Heart left ventricle (tissue), 16 donors: ENCODE results near the gene CKS1B. TPM values are rescaled to one million over a fixed set of nuclear protein-coding genes. Genes with fewer than 3 reads are reported as not detected.
"Not testable (repeated sequence)": the region's sequence is repeated elsewhere in the genome, so short reads cannot be mapped to it uniquely, and the experiment has no call there.

ENCODE experiments used
- ATAC-seq, 4 donors: fragments of 200-7000 bp; cut with Tn5 transposase; one replicate each; pipeline ENCODE4 v1.9.1; 2020 to 2022; ENCODE audit warnings: moderate library complexity in 4 of 4, mild to moderate bottlenecking in 3 of 4, moderate number of reproducible peaks in 1 of 4
- DNase-seq, 5 donors: peaks; one replicate each; pipeline ENCODE4 v3.0.0-alpha.2; 2020
- H3K27ac ChIP-seq, 12 donors: fragments of 200-600 bp; sonication (generic) in 4 of 12; one replicate each; pipeline versions ENCODE4 v1.5.0 to v1.8.0; 2016 to 2022; ENCODE audit warnings: mild to moderate bottlenecking in 2 of 12
- H3K27me3 ChIP-seq, 9 donors: fragments of 200-600 bp; sonication (generic) in 2 of 9; one replicate each; pipeline versions ENCODE4 v1.5.1 to v1.8.0; 2016 to 2022; ENCODE audit warnings: mild to moderate bottlenecking in 3 of 9
- H3K36me3 ChIP-seq, 9 donors: fragments of 200-600 bp; sonication (generic) in 2 of 9; one replicate each; pipeline versions ENCODE4 v1.5.0 to v1.8.0; 2018 to 2022; ENCODE audit warnings: mild to moderate bottlenecking in 2 of 9
- H3K4me1 ChIP-seq, 12 donors: fragments of 200-600 bp; sonication (generic) in 4 of 12; one replicate each; pipeline versions ENCODE4 v1.5.0 to v1.8.0; 2016 to 2022; ENCODE audit warnings: mild to moderate bottlenecking in 3 of 12
- H3K4me3 ChIP-seq, 12 donors: fragments of 200-600 bp; sonication (generic) in 4 of 12; one replicate each; pipeline versions ENCODE4 v1.5.0 to v1.8.0; 2017 to 2022; ENCODE audit warnings: mild to moderate bottlenecking in 9 of 12, moderate library complexity in 4 of 12
- H3K9me3 ChIP-seq, 12 donors: fragments of 200-600 bp; sonication (generic) in 4 of 12; one replicate each; pipeline versions ENCODE4 v1.5.0 to v1.8.0; 2016 to 2022; ENCODE audit warnings: mild to moderate bottlenecking in 1 of 12
- CTCF ChIP-seq, 12 donors: fragments of 200-600 bp; sonication (generic) in 4 of 12; IDR thresholded peaks; one replicate each; pipeline versions ENCODE4 v1.5.0 to v1.8.0; 2018 to 2022; ENCODE audit warnings: antibody characterized with exemption in 12 of 12, mild to moderate bottlenecking in 5 of 12
- POLR2A ChIP-seq, 2 donors: fragments of 450-650 bp; IDR thresholded peaks; one replicate each; pipeline ENCODE4 v1.6.1; 2017; ENCODE audit warnings: antibody characterized with exemption in 2 of 2, mild to moderate bottlenecking in 2 of 2, moderate library complexity in 2 of 2
- WGBS, 4 donors: extraction: QIAGEN DNeasy Blood & Tissue Kit in 2 of 4; methylation state at CpG; one replicate each; pipeline versions ENCODE4 v1.1.5 to v1.1.7; 2013 to 2018; 5-methylcytosine and 5-hydroxymethylcytosine counted together
- intact Hi-C, 10 donors: fragments of 100-400 bp; cut with DNase I; formaldehyde crosslinking; loops; one replicate each; pipeline versions ENCODE4 v1.11.1 to v1.14.2; 2022
- polyA plus RNA-seq, 2 donors: library from polyadenylated mRNA; stranded (reverse); fragments of 200-250 nt; gene quantifications; one replicate each; pipeline ENCODE4 v1.2.3, GENCODE V29; 2013
- total RNA-seq, 9 donors: library from RNA; depleted of rRNA in 2 of 9; stranded (reverse); fragments of >200 nt in 2 of 9; fragmentation: NEBNext Ultra II Directional in 3 of 9; extraction: Animal tissue kit (Norgen Biotek cat#: 25700) in 3 of 9; gene quantifications; one replicate each; pipeline versions ENCODE4 v1.1.0 to v1.2.4, GENCODE V29; 2016 to 2023
- donor health status: ischemic (EF 13 %, LVEDD 7.1; RV severe dilation, severe dysfunction).
- donor health status: healthy with polysubstance abuse.
- donor health status: DM: no; HTN: yes; CAD: no.
- donor health status: DM: no; HTN: no; CAD: no.
- donor health status: ischemic (EF 25% LVEDD 6.9; RV normal size, moderate dysfunction).
- donor health status: ischemic (EF 25% LVEDD 5.7; RV mildly dilated, moderate dysfunction).
- donor health status: healthy.
- donor health status: DM: yes; HTN: yes; CAD: no.
- donor health status: ischemic (EF 35%, LVEDD 5.7; RV mildly dilated, moderate dysfunction).
- donor health status: nonischemic (EF 11% LVEDD 7.7; RV severe dilation, severe dysfunction).
- donor health status: DM: yes; HTN: yes; CAD: no.
- donor health status: PGD.
- donor health status: ischemic (EF 29% LVEDD 5.4; RV normal size, mild dysfunction).
- donor health status: nonischemic (EF 23%, LVEDD 6.1; RV moderate dilation, normal function).

The CKS1B gene
- total and polyA plus RNA-seq, 11 donors: 6.8 to 48.9 (median 16.7) TPM

- TF ChIP-seq CTCF (IDR thresholded peaks at IDR 0.05) (no peak), POLR2A (IDR thresholded peaks at IDR 0.05) (peak in 1 of 2 donors; percentile 56)
- Histone ChIP-seq H3K27me3 (no peaks in the 10 kb centered on the region), H3K36me3 (peaks cover 0 to 29% (median 15%) of the 10 kb centered on the region in 9 donors), H3K4me3 (peak within 1 kb of the TSS; percentile 43 to 87 (median 71)), H3K9me3 (no peaks in the 10 kb centered on the region), H3K27ac (peak within 1 kb of the TSS in 11 of 12 donors; percentile 48 to 82 (median 76)), H3K4me1 (peaks cover 3 to 28% (median 14%) of the 10 kb centered on the region in 12 donors)
- 0 to 1% (median 1%) methylated on average over 26 of the region's 26 CpGs for WGBS, 4 donors
- ATAC-seq (peak; percentile 100), DNase-seq (peak; percentile 95 to 99 (median 97))
- intact Hi-C loops: loop anchor here in 2 of 10 donors (1.0 to 2.0 kb wide), 2 partner anchors 9 to 18 kb away; partner anchors contain the start of gene CKS1B (in 1 of the 2)
These were observed 8.6 kb downstream of the CKS1B start, which contains the start of gene FLAD1 for GRCh38 chr1:154982897-154983648. Gene FLAD1, plus strand, starts transcription at chr1:154983344. Its CDS starts 351 bp downstream, at chr1:154983695.

DNA sequence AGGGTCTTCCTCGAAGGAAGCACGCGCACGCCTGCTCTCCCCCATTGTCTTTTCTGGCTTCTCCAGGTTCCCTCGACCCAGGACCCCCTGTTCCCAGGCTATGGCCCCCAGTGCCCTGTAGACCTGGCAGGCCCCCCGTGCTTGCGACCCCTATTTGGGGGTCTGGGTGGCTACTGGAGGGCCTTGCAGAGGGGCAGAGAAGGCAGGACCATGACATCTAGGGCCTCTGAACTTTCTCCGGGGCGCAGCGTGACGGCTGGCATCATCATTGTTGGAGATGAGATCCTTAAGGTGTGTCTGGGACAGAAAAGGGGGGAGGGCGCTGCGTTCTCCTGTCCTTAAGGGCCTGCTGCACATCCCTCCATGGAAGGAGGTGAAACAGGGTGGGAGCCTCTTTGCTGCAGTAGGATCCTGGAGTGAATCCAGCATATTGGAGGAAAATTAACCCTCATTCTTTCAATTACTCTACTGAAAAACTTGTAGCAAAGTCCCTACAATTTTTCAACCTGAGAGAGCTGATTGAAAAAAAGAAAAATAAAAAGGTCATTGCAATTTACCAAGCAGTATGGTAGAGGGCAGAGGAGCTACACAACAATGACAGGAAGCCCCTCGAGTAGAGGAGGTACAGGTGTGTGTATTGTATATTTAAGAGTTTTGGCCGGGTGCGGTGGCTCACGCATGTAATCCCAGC is 9.4 kb downstream of the CKS1B start:
- DNase-seq (no peak), ATAC-seq (no peak)
- Histone ChIP-seq H3K4me3 (peak overlapping the region; percentile 43 to 87 (median 71)), H3K36me3 (peaks cover 0 to 32% (median 22%) of the 10 kb centered on the region in 9 donors), H3K9me3 (no peaks in the 10 kb centered on the region), H3K4me1 (peaks cover 3 to 28% (median 14%) of the 10 kb centered on the region in 12 donors), H3K27ac (peak overlapping the region in 10 of 12 donors; percentile 48 to 82 (median 74)), H3K27me3 (no peaks in the 10 kb centered on the region)
- intact Hi-C loops: loop anchor here in 3 of 10 donors (1.0 to 2.0 kb wide), 3 partner anchors 10 to 17 kb away; partner anchors contain the start of gene CKS1B (in 1 of the 3)
- TF ChIP-seq CTCF (IDR thresholded peaks at IDR 0.05) (no peak), POLR2A (IDR thresholded peaks at IDR 0.05) (no peak)
- WGBS, 4 donors: 15 to 20% (median 17%) methylated on average over 12 to 17 of the region's 17 CpGs

DNA sequence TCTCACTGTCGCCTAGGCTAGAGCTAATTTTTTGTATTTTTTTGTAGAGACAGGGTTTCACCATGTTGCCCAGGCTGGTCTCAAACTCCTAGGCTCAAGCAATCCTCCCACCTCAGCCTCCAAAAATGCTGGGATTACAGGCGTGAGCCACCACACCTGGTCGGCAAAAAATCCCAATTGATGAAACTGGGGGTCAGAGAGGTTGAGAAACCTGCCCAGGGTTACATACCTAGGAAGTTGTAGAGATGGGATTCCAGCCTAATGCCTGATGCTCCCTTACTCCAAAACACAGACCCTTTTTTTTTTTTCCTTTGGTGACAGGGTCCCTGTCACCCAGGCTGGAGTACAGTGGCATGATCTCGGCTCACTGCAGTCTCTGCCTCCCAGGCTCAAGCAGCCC is 12.3 kb downstream of the CKS1B start:
- H3K4me3 ChIP-seq, H3K27ac ChIP-seq, H3K27me3 ChIP-seq, intact Hi-C loops, DNase-seq, H3K9me3 ChIP-seq, ATAC-seq: not testable (repeated sequence)
- H3K36me3 ChIP-seq: peaks cover 0 to 52% (median 44%) of the 10 kb centered on the region in 9 donors
- WGBS, 4 donors: 85 to 93% (median 89%) methylated on average over 4 of the region's 4 CpGs
- peaks cover 3 to 28% (median 14%) of the 10 kb centered on the region in 12 donors for H3K4me1 ChIP-seq

- peaks cover 0 to 54% (median 44%) of the 10 kb centered on the region in 9 donors for H3K36me3 ChIP-seq
- ATAC-seq (no peak), DNase-seq (peak in 1 of 5 donors; percentile 49)
- H3K9me3 ChIP-seq: no peaks in the 10 kb centered on the region
- H3K27me3 ChIP-seq: no peaks in the 10 kb centered on the region
- H3K27ac ChIP-seq: no peak overlapping the region
- no peak overlapping the region for H3K4me3 ChIP-seq
- intact Hi-C loops: no loop called here
- no peak for TF ChIP-seq CTCF (IDR thresholded peaks at IDR 0.05)
- TF ChIP-seq POLR2A (IDR thresholded peaks at IDR 0.05): no peak
- peaks cover 3 to 23% (median 13%) of the 10 kb centered on the region in 12 donors for H3K4me1 ChIP-seq
- 57 to 66% (median 63%) methylated on average over 6 of the region's 6 CpGs for WGBS, 4 donors
These were observed 12.8 kb downstream of the CKS1B start for GRCh38 chr1:154987326-154987725.
